Endothelial cell of umbilical vein (primary cell): ENCODE results near the gene MEPCE. TPM values are rescaled to one million over a fixed set of nuclear protein-coding genes. Genes with fewer than 3 reads are reported as not detected.
A peak's percentile ranks its signal among the peaks of the same experiment; 100 is the strongest.

Experiments used
- BruUV-seq: library from RNA; stranded (reverse); fragments of 400-500 nt; replicated peaks from 2 replicates; lab custom pipeline; 2021; lab: Mats Ljungman, UMichigan
- CTCF ChIA-PET: fragments of 300-600, 350-600 bp; sonication (Branson Sonifier 250); formaldehyde crosslinking; loops from one replicate; lab custom pipeline; 2021; ENCODE audit warnings: antibody characterized with exemption, inconsistent platforms; lab: Charles Lee
- POLR2A ChIA-PET: fragments of 300-600, 350-600 bp; sonication (Branson Sonifier 250); formaldehyde crosslinking; loops from one replicate; lab custom pipeline; 2021; ENCODE audit warnings: antibody characterized with exemption, inconsistent platforms; lab: Charles Lee
- DNase-seq: peaks from one replicate; pipeline ENCODE4 v3.0.0-alpha.2; 2011; ENCODE audit warnings: low read depth, low spot score
- FAIRE-seq: peaks from 2 replicates; lab custom pipeline; 2011; peaks lifted over from hg19 to GRCh38; lab: Jason Lieb, UNC
- H2AFZ ChIP-seq: 2 replicates; pipeline ENCODE4 v1.6.0; 2012; ENCODE audit warnings: low read depth, low read length, control low read depth, inconsistent platforms
- H3K27ac ChIP-seq: 2 replicates; pipeline ENCODE4 v1.5.1; 2011; ENCODE audit warnings: low read depth, mild to moderate bottlenecking, control low read depth, low read length, moderate library complexity; ENCODE audit not compliant: insufficient read depth
- H3K27me3 ChIP-seq, 2 experiments: 2 replicates each; pipeline versions ENCODE4 v1.6.0 to v1.6.1; 2011; ENCODE audit warnings: low read length in 2 of 2, mixed read lengths in 1 of 2; ENCODE audit not compliant: control insufficient read depth in 2 of 2, insufficient read depth in 2 of 2
- H3K36me3 ChIP-seq, 2 experiments: 2 replicates in 1 of 2; 3 replicates in 1 of 2; pipeline ENCODE4 v1.5.1; 2011; ENCODE audit warnings: low read length in 2 of 2, mild to moderate bottlenecking in 1 of 2, moderate library complexity in 1 of 2; ENCODE audit not compliant: control insufficient read depth in 2 of 2, insufficient read depth in 2 of 2; ENCODE audit errors: extremely low read depth in 1 of 2
- H3K4me1 ChIP-seq: 3 replicates; pipeline ENCODE4 v1.5.1; 2011; ENCODE audit warnings: mild to moderate bottlenecking, low read length; ENCODE audit not compliant: control insufficient read depth, insufficient read depth; ENCODE audit errors: extremely low read depth
- H3K4me2 ChIP-seq: 2 replicates; pipeline ENCODE4 v1.6.1; 2011; ENCODE audit warnings: low read length, control low read depth, mixed read lengths; ENCODE audit not compliant: insufficient read depth
- H3K4me3 ChIP-seq, 3 experiments: fragments of 200-600 bp in 1 of 3; sonication (generic), shearing (Covaris generic) in 1 of 3; replicated peaks in 1 of 3; 2 replicates each; pipeline ENCODE4 v1.5.1; 2011 to 2016; ENCODE audit warnings: control low read depth in 3 of 3, low read length in 3 of 3, mild to moderate bottlenecking in 2 of 3, inconsistent platforms in 1 of 3, low read depth in 1 of 3, moderate library complexity in 1 of 3; ENCODE audit not compliant: insufficient read depth in 1 of 3
- H3K79me2 ChIP-seq: 2 replicates; pipeline ENCODE4 v1.6.0; 2012; ENCODE audit warnings: low read length, inconsistent platforms; ENCODE audit not compliant: control insufficient read depth, insufficient read depth
- H3K9ac ChIP-seq: replicated peaks from 2 replicates; pipeline ENCODE3; 2011; ENCODE audit warnings: low read length, control low read depth; ENCODE audit not compliant: insufficient read depth; ENCODE audit errors: extremely low read depth
- H3K9me1 ChIP-seq: replicated peaks from 3 replicates; pipeline ENCODE4 v1.6.0; 2011; ENCODE audit warnings: mild to moderate bottlenecking, low read length; ENCODE audit not compliant: control insufficient read depth, insufficient read depth; ENCODE audit errors: extremely low read depth
- H3K9me3 ChIP-seq: replicated peaks from 2 replicates; pipeline ENCODE4 v1.5.1; 2012; ENCODE audit warnings: low read length, inconsistent platforms; ENCODE audit not compliant: control insufficient read depth, insufficient read depth
- H4K20me1 ChIP-seq: replicated peaks from 2 replicates; pipeline ENCODE3; 2011; ENCODE audit warnings: mild to moderate bottlenecking, low read length; ENCODE audit not compliant: control insufficient read depth, insufficient read depth; ENCODE audit errors: extremely low read depth
- CTCF ChIP-seq, 2 donors: IDR thresholded peaks; 1 replicate in 1 of 2; 2 replicates in 1 of 2; pipeline ENCODE4 v1.5.1; 2011; ENCODE audit warnings: low read length in 2 of 2, mild to moderate bottlenecking in 2 of 2, moderate library complexity in 2 of 2, control low read depth in 1 of 2, inconsistent platforms in 1 of 2, low read depth in 1 of 2; ENCODE audit not compliant: insufficient read depth in 1 of 2; ENCODE audit errors: extremely low read depth in 1 of 2
- EZH2 ChIP-seq: IDR thresholded peaks from 2 replicates; pipeline ENCODE4 v1.6.1; 2012; ENCODE audit warnings: borderline replicate concordance, low read depth, mild to moderate bottlenecking, moderate library complexity, low read length, inconsistent platforms; ENCODE audit not compliant: severe bottlenecking
- FOS ChIP-seq: IDR thresholded peaks from 2 replicates; pipeline ENCODE4 v1.6.1; 2011; ENCODE audit warnings: mild to moderate bottlenecking, low read length, moderate library complexity, borderline replicate concordance; ENCODE audit not compliant: insufficient read depth
- GATA2 ChIP-seq: IDR thresholded peaks from 2 replicates; pipeline ENCODE4 v1.7.0; 2011; ENCODE audit warnings: low read depth, mild to moderate bottlenecking, moderate library complexity, mixed read lengths, low read length; ENCODE audit not compliant: insufficient read length, insufficient read depth
- JUN ChIP-seq: IDR thresholded peaks from 2 replicates; pipeline ENCODE4 v1.6.1; 2011; ENCODE audit warnings: borderline replicate concordance, low read depth; ENCODE audit not compliant: insufficient read length, insufficient read depth
- MAX ChIP-seq: IDR thresholded peaks from 2 replicates; pipeline ENCODE4 v1.6.1; 2011; ENCODE audit not compliant: insufficient read depth, insufficient read length
- MYC ChIP-seq: IDR thresholded peaks from one replicate; pipeline ENCODE4 v1.6.1; 2011; ENCODE audit warnings: mild to moderate bottlenecking, low read depth, low read length
- POLR2A ChIP-seq: IDR thresholded peaks from 2 replicates; pipeline ENCODE4 v1.6.1; 2012; ENCODE audit warnings: low read depth, mild to moderate bottlenecking, control low read depth, low read length
- POLR2AphosphoS5 ChIP-seq: IDR thresholded peaks from 2 replicates; pipeline ENCODE4 v1.6.1; 2012; ENCODE audit warnings: low read depth, mild to moderate bottlenecking, control low read depth, low read length, moderate library complexity; ENCODE audit not compliant: insufficient read depth
- dilution Hi-C: fragments of 300-500 bp; cut with MboI; formaldehyde crosslinking; loops from one replicate; pipeline ENCODE4 v1.15.0; 2019; ENCODE audit warnings: low sequenced_read_pairs; ENCODE audit not compliant: extremely low pct_ligation_motif_present
- intact Hi-C: fragments of 100-400 bp; cut with micrococcal nuclease; formaldehyde crosslinking; loops from one replicate; pipeline ENCODE4 v1.10.0; 2022
- polyA plus RNA-seq, 4 experiments: library from polyadenylated mRNA; depleted of rRNA in 3 of 4; stranded (reverse) in 3 of 4; unstranded in 1 of 4; fragments of >200 nt; gene quantifications; 2 replicates each; pipeline versions ENCODE4 v1.2.1 to v1.2.3, GENCODE V29; 2011 to 2012; ENCODE audit warnings: missing spikeins in 1 of 4
- total RNA-seq: library from RNA; stranded (reverse); gene quantifications from 2 replicates; pipeline ENCODE4 v1.2.3, GENCODE V29; 2021

Gene MEPCE
- total and polyA plus RNA-seq, 2 donors (not counting 3 experiments of a cell fraction or from before 2014, with no cell fraction given), result 23.3 to 45.8 TPM

GRCh38 chr7:100428967-100429636 lies 529 bp upstream of the MEPCE start:
- Histone ChIP-seq H3K27me3 (no peaks in the 10 kb centered on the region), H4K20me1 (no peaks in the 10 kb centered on the region), H2AFZ (no peak overlapping the region), H3K79me2 (peaks cover 31% of the 10 kb centered on the region), H3K36me3 (peaks cover 3 to 18% of the 10 kb centered on the region in 2 experiments), H3K4me1 (peaks cover 19% of the 10 kb centered on the region), H3K27ac (peak overlapping the region; percentile 89), H3K9me1 (no peaks in the 10 kb centered on the region), H3K9me3 (no peaks in the 10 kb centered on the region), H3K9ac (peak overlapping the region; percentile 92), H3K4me2 (peak overlapping the region; percentile 56), H3K4me3 (peak overlapping the region; percentile 55 to 80 (median 69))
- POLR2A ChIA-PET, result interaction anchor here (0.6 to 3.1 kb wide), 22 partner anchors 8 to 303 kb away, joined by 3 to 59 read pairs (median 4); partner anchors contain the start of genes FBXO24, LRCH4, MBLAC1 and MOSPD3
- FAIRE-seq (no peak), DNase-seq (peak; percentile 100)
- intact Hi-C loops (loop anchor here (1.0 to 2.0 kb wide), 4 partner anchors 7 to 117 kb away; partner anchors contain the start of genes PPP1R35 and TSC22D4), dilution Hi-C loops (no loop called here)
- CTCF ChIA-PET, result interaction anchor here (0.6 to 2.1 kb wide), 7 partner anchors 9 to 55 kb away, joined by 3 to 10 read pairs (median 5); partner anchors contain the start of gene NYAP1
- peak; percentile 78 for TF ChIP-seq POLR2AphosphoS5
- TF ChIP-seq CTCF (IDR thresholded peaks at IDR 0.05; ENCODE audit: extremely low read depth in 1 of 2, insufficient read depth in 1 of 2, low read depth in 1 of 2, low read length in 2 of 2), result no peak
- TF ChIP-seq EZH2, result no peak
- TF ChIP-seq MAX, result peak; percentile 95
- TF ChIP-seq JUN, result no peak
- TF ChIP-seq POLR2A, result peak; percentile 92
- TF ChIP-seq MYC, result peak; percentile 10
- TF ChIP-seq GATA2, result no peak
- TF ChIP-seq FOS, result no peak
- BruUV-seq, result TSS peak; percentile 60
